GM20431 (cell line): ENCODE data around the gene CACFD1.

Source experiments
- in situ Hi-C: fragments of 300-500 bp; cut with MseI, MboI; formaldehyde crosslinking; loops from one replicate; pipeline ENCODE4 v1.15.0; 2020; ENCODE audit warnings: low sequenced_read_pairs; ENCODE audit not compliant: unreplicated experiment

CACFD1 gene

GRCh38 chr9:133477461-133477860, 17.7 kb downstream of the CACFD1 start:
- in situ Hi-C loops = no loop called here

DNA sequence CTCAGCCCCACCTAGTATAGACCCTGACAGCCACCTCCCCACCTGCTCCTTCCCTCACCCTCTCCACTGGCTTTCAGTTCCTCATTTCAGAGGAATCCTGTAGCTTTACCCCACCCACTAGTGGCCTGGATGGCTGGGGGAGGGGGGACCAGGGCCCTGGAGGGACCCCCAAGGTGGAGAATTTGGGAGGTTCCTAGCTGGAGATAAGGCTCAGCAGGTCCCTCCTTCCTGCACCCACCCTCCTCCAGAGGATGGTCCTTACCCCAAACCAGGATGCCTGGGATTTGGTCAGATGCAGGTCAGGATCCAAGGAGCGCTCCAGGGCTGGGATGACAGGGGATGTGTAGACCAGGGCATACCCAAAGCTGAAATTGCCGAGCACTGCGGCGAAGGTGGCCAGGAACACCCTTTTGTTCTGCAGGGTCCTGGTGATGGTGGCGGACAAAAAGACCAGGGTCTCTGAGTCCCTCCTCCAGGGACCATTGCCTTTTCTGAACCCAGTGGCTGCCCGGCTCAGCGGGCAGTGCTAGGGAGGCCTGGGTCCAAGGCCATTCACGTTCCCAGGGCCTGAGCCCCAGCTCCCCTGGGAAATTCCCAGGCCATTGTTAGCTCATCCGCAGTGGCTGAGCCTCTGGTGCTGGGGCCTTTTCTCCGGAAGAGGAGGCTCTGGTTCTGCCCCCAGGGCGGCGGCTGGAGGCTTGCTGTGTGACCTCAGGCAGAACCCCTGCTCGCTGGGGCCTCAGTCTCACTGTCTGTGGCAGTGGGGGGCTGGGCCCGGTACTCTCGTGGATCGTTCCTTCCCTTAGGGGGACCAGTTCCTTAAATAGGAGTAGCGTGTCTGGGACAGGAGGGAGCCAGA, 18.4 kb downstream of the CACFD1 start:
- in situ Hi-C loops = no loop called here

DNA sequence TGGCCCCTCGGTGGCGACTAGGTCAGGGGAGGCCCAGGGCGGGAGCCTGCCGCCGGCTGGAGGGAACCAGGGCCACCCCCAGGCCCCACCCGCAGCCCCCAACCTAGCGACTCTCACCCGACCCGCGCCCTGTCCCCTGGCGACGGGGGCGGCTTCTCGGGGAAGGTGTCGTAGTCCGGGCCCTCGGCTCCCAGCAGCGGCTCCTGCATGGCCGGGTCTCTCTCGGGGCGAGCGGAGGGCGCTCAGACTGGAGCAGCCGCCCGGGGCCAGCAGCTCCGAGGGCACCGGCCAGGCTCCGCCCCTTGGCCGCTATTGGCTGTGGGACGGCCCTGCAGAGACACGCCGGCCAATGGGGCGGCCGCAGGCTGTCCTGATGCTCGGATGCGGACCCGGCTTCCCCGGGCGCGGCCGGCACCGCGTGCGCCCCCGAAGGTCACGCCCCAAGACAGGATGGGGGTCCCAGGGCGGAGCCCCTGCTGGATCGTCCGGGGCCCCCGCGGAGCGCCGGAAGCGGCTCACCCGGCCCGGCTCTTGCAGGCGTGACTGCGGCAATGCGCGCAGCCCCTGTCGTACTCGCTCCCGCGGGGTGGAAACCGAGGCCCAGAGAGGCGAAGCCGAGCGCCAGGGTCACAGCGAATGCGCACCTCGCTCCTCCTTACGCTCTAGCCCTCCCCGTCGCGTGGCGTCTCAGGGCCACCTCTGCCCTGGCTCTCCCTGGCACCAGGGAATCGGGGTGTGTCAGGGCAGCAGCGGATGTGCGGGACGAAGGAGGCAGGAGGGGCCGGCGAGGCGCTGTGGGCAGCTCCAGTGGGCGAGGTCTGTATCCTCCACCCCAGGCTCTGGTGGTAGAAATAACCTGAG, 19.3 kb downstream of the CACFD1 start, which contains the start of gene SLC2A6:
Gene SLC2A6 (minus strand): TSS at position 249 of the 861 bp plus-strand sequence. CDS start 40 bp downstream, at position 209.
- in situ Hi-C loops = no loop called here

DNA sequence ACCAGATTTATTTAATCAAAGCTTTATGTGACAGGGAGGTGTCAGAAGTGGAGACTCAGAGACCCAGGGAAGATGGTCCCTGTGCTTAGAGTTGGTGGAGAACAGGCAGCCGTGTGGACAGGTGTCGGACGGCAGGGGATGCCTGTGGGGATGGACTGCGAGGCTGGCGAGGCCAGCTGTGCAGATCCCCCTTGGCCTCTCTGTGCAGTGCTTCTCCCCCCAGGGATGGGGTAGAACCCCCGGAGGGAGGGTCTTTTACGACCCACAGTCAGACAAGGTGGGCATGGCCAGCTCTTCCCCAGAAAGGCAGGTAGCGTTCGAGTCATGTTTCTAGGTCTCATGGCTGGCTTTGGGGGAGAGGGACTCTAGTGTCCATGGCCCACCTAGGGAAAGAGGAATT, 23.8 kb downstream of the CACFD1 start:
- in situ Hi-C loops = loop anchor here (10.0 kb wide), 1 partner anchor 299 kb away; no protein-coding TSS in a partner anchor

DNA sequence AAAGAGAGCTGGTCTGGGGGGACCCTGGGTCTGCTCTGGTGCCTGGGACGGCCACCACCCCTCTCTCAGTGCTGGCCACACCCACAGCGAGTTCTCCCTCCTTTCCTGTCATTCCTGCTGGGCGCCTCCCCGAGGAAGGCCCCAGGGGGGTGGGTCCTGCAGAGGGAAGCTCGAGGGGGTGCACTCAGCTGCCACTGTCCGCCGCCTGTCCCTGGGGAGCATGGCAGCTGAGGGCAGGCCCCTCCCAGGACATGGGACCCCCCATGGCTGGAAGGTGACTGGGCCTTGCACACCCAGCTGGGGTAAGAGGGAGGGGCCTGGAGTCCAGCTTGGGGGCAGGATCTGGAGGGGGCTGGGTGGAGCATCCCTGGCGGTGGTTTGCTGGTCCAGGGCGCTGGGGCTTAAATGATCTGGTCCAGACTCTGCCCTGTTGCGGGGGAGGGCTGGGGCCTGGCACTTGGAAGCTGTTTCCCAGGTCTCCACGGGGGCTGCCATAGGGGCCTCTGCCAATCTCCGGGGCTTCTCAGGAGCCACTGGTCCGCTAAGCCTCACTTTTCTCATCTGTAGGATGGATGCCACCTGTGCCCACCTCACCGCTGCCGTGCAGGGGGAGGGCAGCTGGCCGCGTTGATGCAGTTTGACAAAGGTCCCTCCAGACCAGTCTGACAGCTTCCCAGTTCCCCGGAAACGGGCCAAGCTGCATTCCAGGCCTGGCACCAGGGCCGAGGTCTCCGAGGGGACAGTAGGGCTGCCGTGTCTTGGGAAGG, 25.1 kb downstream of the CACFD1 start:
- in situ Hi-C loops = loop anchor here (10.0 kb wide), 1 partner anchor 300 kb away; no protein-coding TSS in a partner anchor

- in situ Hi-C loops = loop anchor here (10.0 kb wide), 1 partner anchor 301 kb away; no protein-coding TSS in a partner anchor
These were observed 25.9 kb downstream of the CACFD1 start for GRCh38 chr9:133485531-133486260.

DNA sequence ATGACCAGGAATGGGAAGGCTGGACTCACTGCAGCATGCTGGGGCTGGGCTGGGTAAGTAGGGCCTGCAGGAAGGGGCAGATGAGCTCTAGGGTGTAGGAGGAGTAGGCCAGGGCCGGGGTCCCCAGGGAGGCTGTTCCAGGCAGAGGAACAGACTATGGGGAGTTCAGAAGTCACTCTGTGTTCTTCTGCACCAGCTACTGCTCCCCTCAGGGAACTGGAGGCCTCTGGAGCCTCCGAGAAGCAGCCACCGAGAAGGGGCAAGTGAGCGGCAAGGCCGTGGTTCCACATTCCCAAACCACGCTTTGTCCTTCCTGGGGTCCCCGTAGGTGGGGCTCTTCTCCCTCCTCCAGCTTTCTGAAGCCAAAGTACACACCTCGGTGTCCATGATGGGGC, 27.6 kb downstream of the CACFD1 start:
- in situ Hi-C loops = loop anchor here (10.0 kb wide), 1 partner anchor 303 kb away; no protein-coding TSS in a partner anchor

- in situ Hi-C loops = loop anchor here (10.0 kb wide), 1 partner anchor 304 kb away; no protein-coding TSS in a partner anchor
These were observed 29.0 kb downstream of the CACFD1 start for GRCh38 chr9:133488686-133489252.

- in situ Hi-C loops = loop anchor here (10.0 kb wide), 1 partner anchor 305 kb away; no protein-coding TSS in a partner anchor
These were observed 29.7 kb downstream of the CACFD1 start for GRCh38 chr9:133489253-133490190.

- in situ Hi-C loops = no loop called here
These were observed 30.5 kb downstream of the CACFD1 start for GRCh38 chr9:133490201-133490681.

GRCh38 chr9:133490865-133491655, 31.3 kb downstream of the CACFD1 start:
- in situ Hi-C loops = no loop called here

GRCh38 chr9:133491656-133491925, 31.8 kb downstream of the CACFD1 start:
- in situ Hi-C loops = no loop called here

DNA sequence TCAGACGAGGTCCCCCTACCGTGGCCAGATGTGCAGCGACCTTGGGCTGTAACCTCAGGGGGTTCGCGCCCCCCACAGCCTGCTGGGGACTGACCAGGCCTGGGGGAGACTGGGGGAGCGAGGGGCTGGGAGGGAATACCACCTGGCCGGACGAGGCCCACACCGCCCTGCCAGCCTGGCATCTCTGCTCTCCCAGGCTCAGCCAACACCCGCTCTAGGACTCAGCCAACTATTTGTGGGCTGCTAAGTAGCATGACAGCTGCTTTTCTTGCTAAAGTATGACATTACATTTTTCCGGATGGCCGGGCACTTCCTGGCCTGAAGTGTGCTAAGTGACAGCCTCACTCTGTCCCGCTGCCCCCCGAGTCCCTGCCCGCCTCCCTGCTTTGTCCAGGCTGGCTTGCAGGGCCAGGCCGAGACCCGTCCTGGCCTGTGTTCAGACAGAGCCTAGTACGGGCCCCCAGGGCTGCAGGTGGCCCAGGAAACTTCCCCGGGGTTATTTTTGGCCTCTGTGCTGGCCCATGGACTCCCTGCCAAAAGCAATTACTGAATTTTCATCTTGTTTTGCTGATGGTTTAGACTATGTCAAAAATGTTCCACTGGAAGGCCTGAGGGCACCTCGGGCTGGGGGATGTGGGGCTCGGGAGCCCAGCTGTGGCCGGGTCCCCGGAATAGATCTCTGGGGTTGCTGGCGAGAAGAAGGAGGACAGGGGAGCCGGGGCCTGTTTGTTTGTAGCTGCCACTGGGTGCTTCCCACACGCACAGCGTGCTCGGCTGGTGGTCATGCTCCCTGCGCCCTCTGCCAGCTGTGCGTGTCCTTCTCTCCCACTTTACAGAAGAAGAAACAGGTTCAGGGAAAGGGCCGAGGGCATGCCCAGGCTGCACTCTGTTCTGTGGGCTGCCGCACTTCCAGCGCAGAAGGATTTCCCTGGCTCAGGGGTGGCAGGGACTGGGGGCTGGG, 32.6 kb downstream of the CACFD1 start:
- in situ Hi-C loops = no loop called here

DNA sequence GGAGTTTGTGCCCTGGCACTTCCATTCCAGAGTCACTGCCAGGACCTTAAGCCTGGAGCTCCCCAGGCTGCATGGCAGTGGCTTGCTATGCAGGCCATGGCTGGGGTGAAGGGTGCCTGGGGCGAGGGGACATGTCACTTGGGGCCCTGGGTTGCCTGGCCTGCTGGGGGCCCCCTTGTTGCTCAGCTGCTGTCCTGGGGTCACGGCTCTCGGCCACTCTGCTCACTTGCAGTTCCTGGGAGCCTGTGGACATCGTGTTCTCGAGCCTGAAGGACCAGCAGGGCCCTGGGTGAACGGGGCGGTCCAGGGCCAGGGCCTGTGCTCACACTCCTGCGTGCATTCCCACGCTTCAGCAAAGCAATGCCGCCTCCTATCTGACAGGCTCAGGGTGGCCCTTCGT, 33.6 kb downstream of the CACFD1 start:
- in situ Hi-C loops = no loop called here

DNA sequence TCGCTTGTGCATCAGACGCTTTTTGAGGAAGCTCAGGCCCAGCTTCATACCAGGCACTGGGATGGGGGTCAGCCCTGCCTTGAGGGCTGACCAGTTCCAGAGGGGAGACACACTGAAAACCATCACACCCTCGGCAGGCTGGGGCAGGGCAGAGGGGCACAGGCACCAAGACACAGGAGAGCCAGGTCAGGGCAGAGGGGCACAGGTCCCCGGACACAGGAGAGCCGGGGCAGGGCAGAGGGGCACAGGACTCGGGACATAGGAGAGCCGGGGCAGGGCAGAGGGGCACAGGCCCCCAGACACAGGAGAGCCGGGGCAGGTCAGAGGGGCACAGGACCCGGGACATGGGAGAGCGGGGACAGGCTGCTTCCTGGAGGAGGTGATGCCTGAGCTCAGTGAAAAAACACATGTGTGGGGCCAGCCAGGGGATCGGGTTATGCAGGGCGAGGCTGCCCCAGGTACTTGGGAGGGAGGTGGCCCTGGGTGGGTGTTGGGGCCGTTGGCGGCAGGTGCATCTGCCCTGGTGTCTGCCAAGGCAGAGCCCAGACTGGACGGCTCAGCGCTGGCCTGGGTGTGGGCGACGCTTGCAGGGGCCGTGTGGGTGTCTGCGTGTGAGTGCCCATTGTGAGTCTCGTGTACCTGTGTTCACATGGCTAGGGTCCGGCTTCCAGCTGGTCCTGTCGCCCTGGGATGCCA, 34.2 kb downstream of the CACFD1 start:
- in situ Hi-C loops = no loop called here
